Peyer's patch (tissue), 4 donors: ENCODE data around the gene YBX2. TPM values are rescaled to one million over a fixed set of nuclear protein-coding genes. Genes with fewer than 3 reads are reported as not detected.

Experiments
- DNase-seq, 3 donors: peaks; one replicate each; pipeline ENCODE4 v3.0.0-alpha.2; 2017 to 2019
- H3K27ac ChIP-seq, 4 donors: fragments of 200-600 bp; sonication (generic); one replicate each; pipeline ENCODE4 v1.5.1; 2016 to 2019
- H3K27me3 ChIP-seq, 2 donors: fragments of 200-600 bp; sonication (generic); one replicate each; pipeline ENCODE4 v1.5.1; 2019
- H3K36me3 ChIP-seq, 3 donors: fragments of 200-600 bp; sonication (generic); one replicate each; pipeline ENCODE4 v1.5.1; 2016 to 2019
- H3K4me1 ChIP-seq, 4 donors: fragments of 200-600 bp; sonication (generic); one replicate each; pipeline ENCODE4 v1.5.1; 2016 to 2019
- H3K4me3 ChIP-seq, 4 donors: fragments of 200-600 bp; sonication (generic); 1 replicate in 3 of 4; 2 replicates in 1 of 4; pipeline ENCODE4 v1.5.1; 2016 to 2019; ENCODE audit warnings: mild to moderate bottlenecking in 1 of 4
- H3K9me3 ChIP-seq, 4 donors: fragments of 200-600 bp; sonication (generic); one replicate each; pipeline ENCODE4 v1.5.1; 2016 to 2019; ENCODE audit warnings: mild to moderate bottlenecking in 1 of 4
- CTCF ChIP-seq, 6 experiments: fragments of 450-650 bp in 4 of 6; fragments of 200-600 bp in 2 of 6; sonication (generic) in 1 of 6; IDR thresholded peaks; one replicate each; pipeline ENCODE4 v1.5.1; 2017 to 2019; ENCODE audit warnings: antibody characterized with exemption in 6 of 6, mild to moderate bottlenecking in 3 of 6, moderate library complexity in 1 of 6
- POLR2A ChIP-seq, 2 donors: fragments of 450-650 bp; IDR thresholded peaks; one replicate each; pipeline ENCODE4 v1.5.1; 2017; ENCODE audit warnings: antibody characterized with exemption in 2 of 2, mild to moderate bottlenecking in 2 of 2, moderate library complexity in 2 of 2
- total RNA-seq, 4 donors: library from RNA; depleted of rRNA; stranded (reverse); fragments of >200 nt; gene quantifications; one replicate each; pipeline ENCODE4 v1.1.0, GENCODE V29; 2016

The YBX2 gene
- total RNA-seq, 4 donors from 2014 or later, result 20.7 to 70.0 (median 24.6) TPM

- peaks cover 0 to 18% (median 11%) of the 10 kb centered on the region in 4 donors for H3K4me1 ChIP-seq
- H3K4me3 ChIP-seq, result peak within 1 kb of the TSS; percentile 69 to 94 (median 87)
- TF ChIP-seq POLR2A (IDR thresholded peaks at IDR 0.05) (no peak), CTCF (IDR thresholded peaks at IDR 0.05) (no peak)
- H3K27ac ChIP-seq, result peak within 1 kb of the TSS; percentile 84 to 94 (median 90)
- H3K27me3 ChIP-seq, result no peaks in the 10 kb centered on the region
- DNase-seq, result peak in 1 of 3 donors; percentile 62
- no peaks in the 10 kb centered on the region for H3K9me3 ChIP-seq
- peaks cover 0 to 17% (median 0%) of the 10 kb centered on the region in 3 donors for H3K36me3 ChIP-seq
Measured at GRCh38 chr17:7328840-7329373, 34.5 kb upstream of the YBX2 start, which contains the start of gene NEURL4. NEURL4 (minus strand) TSS chr17:7329335; CDS start chr17:7329312, 23 bp downstream.

GRCh38 chr17:7328009-7328408, 33.6 kb upstream of the YBX2 start:
- TF ChIP-seq CTCF (IDR thresholded peaks at IDR 0.05), result no peak
- no peak for TF ChIP-seq POLR2A (IDR thresholded peaks at IDR 0.05)
- Histone ChIP-seq H3K4me3 (peak overlapping the region in 2 of 4 donors; percentile 69 to 92), H3K27ac (no peak overlapping the region), H3K4me1 (peaks cover 0 to 18% (median 11%) of the 10 kb centered on the region in 4 donors), H3K27me3 (no peaks in the 10 kb centered on the region), H3K9me3 (no peaks in the 10 kb centered on the region), H3K36me3 (peaks cover 0 to 26% (median 0%) of the 10 kb centered on the region in 3 donors)
- DNase-seq, result no peak

- Histone ChIP-seq H3K4me3 (no peak overlapping the region), H3K4me1 (peaks cover 0 to 18% (median 11%) of the 10 kb centered on the region in 4 donors), H3K27me3 (no peaks in the 10 kb centered on the region), H3K36me3 (peaks cover 0 to 31% (median 0%) of the 10 kb centered on the region in 3 donors), H3K9me3 (no peaks in the 10 kb centered on the region), H3K27ac (no peak overlapping the region)
- no peak for DNase-seq
- TF ChIP-seq CTCF (IDR thresholded peaks at IDR 0.05) (no peak), POLR2A (IDR thresholded peaks at IDR 0.05) (no peak)
Measured at GRCh38 chr17:7327501-7327900, 33.1 kb upstream of the YBX2 start.

- Histone ChIP-seq H3K4me3 (no peak overlapping the region), H3K27me3 (no peaks in the 10 kb centered on the region), H3K27ac (no peak overlapping the region), H3K4me1 (peaks cover 0 to 18% (median 11%) of the 10 kb centered on the region in 4 donors), H3K9me3 (no peaks in the 10 kb centered on the region), H3K36me3 (peaks cover 0 to 35% (median 0%) of the 10 kb centered on the region in 3 donors)
- DNase-seq, result no peak
- no peak for TF ChIP-seq CTCF (IDR thresholded peaks at IDR 0.05)
- no peak for TF ChIP-seq POLR2A (IDR thresholded peaks at IDR 0.05)
Measured at GRCh38 chr17:7327056-7327455, 32.6 kb upstream of the YBX2 start.

- H3K27me3 ChIP-seq, result no peaks in the 10 kb centered on the region
- no peak overlapping the region for H3K27ac ChIP-seq
- peaks cover 0 to 44% (median 0%) of the 10 kb centered on the region in 3 donors for H3K36me3 ChIP-seq
- H3K4me3 ChIP-seq, result no peak overlapping the region
- no peaks in the 10 kb centered on the region for H3K9me3 ChIP-seq
- no peak for DNase-seq
- peaks cover 0 to 18% (median 9%) of the 10 kb centered on the region in 4 donors for H3K4me1 ChIP-seq
- no peak for TF ChIP-seq POLR2A (IDR thresholded peaks at IDR 0.05)
- no peak for TF ChIP-seq CTCF (IDR thresholded peaks at IDR 0.05)
Measured at GRCh38 chr17:7326186-7326585, 31.7 kb upstream of the YBX2 start.
